OCI-LY7 (cell line): Measurements from ENCODE around the gene GRIN3B. TPM values are rescaled to one million over a fixed set of nuclear protein-coding genes. Genes with fewer than 3 reads are reported as not detected.

ENCODE experiments used
- BruUV-seq: library from RNA; stranded (reverse); fragments of 400-500 nt; replicated peaks from 2 replicates; lab custom pipeline; 2021; lab: Mats Ljungman, UMichigan
- CTCF ChIA-PET: fragments of 300-600 bp; sonication (Branson Sonifier 250); formaldehyde crosslinking; loops from one replicate; lab custom pipeline; 2022; ENCODE audit warnings: antibody characterized with exemption; ENCODE audit not compliant: unreplicated experiment; lab: Charles Lee
- POLR2A ChIA-PET: fragments of 300-600 bp; sonication (Branson Sonifier 250); formaldehyde crosslinking; loops from one replicate; lab custom pipeline; 2022; ENCODE audit warnings: antibody characterized with exemption; lab: Charles Lee
- DNase-seq: peaks from one replicate; pipeline ENCODE4 v3.0.0-alpha.2; 2015; ENCODE audit warnings: low spot score
- H2AFZ ChIP-seq: fragments of 200-600 bp; sonication (generic), shearing (Covaris generic); 2 replicates; pipeline ENCODE4 v1.6.1; 2014; ENCODE audit warnings: mild to moderate bottlenecking, antibody characterized with exemption, low read length, moderate library complexity
- H3K27ac ChIP-seq: fragments of 200-600 bp; sonication (generic); 2 replicates; pipeline ENCODE4 v1.5.1; 2014; ENCODE audit warnings: mixed run types, low read depth, mild to moderate bottlenecking, moderate library complexity, low read length, inconsistent platforms; ENCODE audit not compliant: poor library complexity, severe bottlenecking
- H3K36me3 ChIP-seq: fragments of 200-600 bp; sonication (generic); 2 replicates; pipeline ENCODE4 v1.6.1; 2014; ENCODE audit warnings: mild to moderate bottlenecking, antibody characterized with exemption, low read length, moderate library complexity, mixed read lengths; ENCODE audit not compliant: insufficient read depth
- H3K4me1 ChIP-seq: fragments of 200-600 bp; sonication (generic); 2 replicates; pipeline ENCODE4 v1.5.1; 2014; ENCODE audit warnings: mild to moderate bottlenecking, low read length; ENCODE audit not compliant: insufficient read depth, poor library complexity, severe bottlenecking
- H3K4me2 ChIP-seq: fragments of 200-600 bp; sonication (generic); 2 replicates; pipeline ENCODE4 v1.6.1; 2014; ENCODE audit warnings: mild to moderate bottlenecking, low read length
- H3K4me3 ChIP-seq: fragments of 200-600 bp; sonication (generic); 2 replicates; pipeline ENCODE4 v1.5.1; 2014; ENCODE audit warnings: mild to moderate bottlenecking, low read depth, low read length; ENCODE audit not compliant: poor library complexity, severe bottlenecking
- H3K79me2 ChIP-seq: fragments of 200-600 bp; sonication (generic); 2 replicates; pipeline ENCODE4 v1.6.1; 2016; ENCODE audit warnings: low read depth, mild to moderate bottlenecking, low read length, moderate library complexity, mixed read lengths; ENCODE audit not compliant: insufficient read depth
- H3K9me2 ChIP-seq: fragments of 200-600 bp; sonication (generic); 2 replicates; pipeline ENCODE4 v1.6.1; 2016; ENCODE audit warnings: mild to moderate bottlenecking, low read length, mixed read lengths; ENCODE audit not compliant: insufficient read depth
- H3K9me3 ChIP-seq: fragments of 200-600 bp; sonication (generic); 2 replicates; pipeline ENCODE4 v1.6.1; 2014; ENCODE audit warnings: mild to moderate bottlenecking, mixed run types, low read length, mixed read lengths
- H4K20me1 ChIP-seq: fragments of 200-600 bp; sonication (generic); 2 replicates; pipeline ENCODE4 v1.6.1; 2014; ENCODE audit warnings: mild to moderate bottlenecking, antibody characterized with exemption, low read length, moderate library complexity, mixed read lengths; ENCODE audit not compliant: insufficient read depth
- CTCF ChIP-seq: fragments of 200-600 bp; sonication (generic); conservative IDR thresholded peaks from 2 replicates; pipeline ENCODE4 v1.5.1; 2014; ENCODE audit warnings: mild to moderate bottlenecking, antibody characterized with exemption, low read length, moderate library complexity, mixed read lengths
- EZH2phosphoT487 ChIP-seq: fragments of 200-600 bp; sonication (generic); IDR thresholded peaks from 2 replicates; pipeline ENCODE4 v1.6.1; 2018; ENCODE audit warnings: low read depth, borderline replicate concordance, mild to moderate bottlenecking, mixed run types, antibody characterized with exemption, low read length, moderate library complexity, mixed read lengths
- intact Hi-C: fragments of 100-400 bp; cut with micrococcal nuclease; formaldehyde crosslinking; loops from one replicate; pipeline ENCODE4 v1.10.0; 2022; ENCODE audit not compliant: unreplicated experiment
- total RNA-seq, 2 experiments: library from RNA; depleted of rRNA in 1 of 2; stranded (reverse); fragments of >200 nt in 1 of 2; shearing (Covaris generic) in 1 of 2; gene quantifications; 2 replicates each; pipeline ENCODE4 v1.2.3, GENCODE V29; 2014 to 2022

Gene GRIN3B
- total RNA-seq, 2 experiments from 2014 or later, result not detected

- Histone ChIP-seq H3K9me2 (no peaks in the 10 kb centered on the region), H4K20me1 (peaks cover 10% of the 10 kb centered on the region), H3K4me1 (peaks cover 37% of the 10 kb centered on the region), H3K36me3 (peaks cover 79% of the 10 kb centered on the region), H3K4me3 (no peak overlapping the region), H3K4me2 (peak overlapping the region; percentile 94; the same call in 1 of the 2 replicates), H3K9me3 (no peaks in the 10 kb centered on the region), H3K27ac (no peak overlapping the region), H3K79me2 (peaks cover 62% of the 10 kb centered on the region), H2AFZ (no peak overlapping the region)
- ChIA-PET POLR2A (no interaction called here), CTCF (no interaction called here)
- no TSS peak for BruUV-seq
- intact Hi-C loops, result no loop called here
- no peak for DNase-seq
- TF ChIP-seq EZH2phosphoT487 (no peak), CTCF (no peak)
Observed at GRCh38 chr19:1016647-1017114, 16.5 kb downstream of the GRIN3B start.

GRCh38 chr19:1017115-1017905, 17.1 kb downstream of the GRIN3B start:
- BruUV-seq, result no TSS peak
- POLR2A ChIA-PET, result interaction anchor here (0.6 kb wide), 1 partner anchor 14 kb away, joined by 3 read pairs; no protein-coding TSS in a partner anchor
- CTCF ChIA-PET, result no interaction called here
- H2AFZ ChIP-seq, result no peak overlapping the region
- H3K4me1 ChIP-seq, result peaks cover 42% of the 10 kb centered on the region
- intact Hi-C loops, result no loop called here
- no peak for DNase-seq
- TF ChIP-seq EZH2phosphoT487 (no peak), CTCF (no peak)
- no peaks in the 10 kb centered on the region for H3K9me2 ChIP-seq
- H3K4me3 ChIP-seq, result peak overlapping the region; percentile 15
- peak overlapping the region; percentile 94 for H3K4me2 ChIP-seq
- H3K36me3 ChIP-seq, result peaks cover 72% of the 10 kb centered on the region
- peaks cover 62% of the 10 kb centered on the region for H3K79me2 ChIP-seq
- no peak overlapping the region for H3K27ac ChIP-seq
- no peaks in the 10 kb centered on the region for H3K9me3 ChIP-seq
- H4K20me1 ChIP-seq, result peaks cover 10% of the 10 kb centered on the region

GRCh38 chr19:1017906-1018305, 17.7 kb downstream of the GRIN3B start:
- ChIA-PET POLR2A (interaction anchor here (0.6 kb wide), 1 partner anchor 15 kb away, joined by 3 read pairs; no protein-coding TSS in a partner anchor), CTCF (no interaction called here)
- Histone ChIP-seq H3K4me1 (peaks cover 48% of the 10 kb centered on the region), H3K9me2 (no peaks in the 10 kb centered on the region), H3K4me3 (peak overlapping the region; percentile 15), H4K20me1 (peaks cover 10% of the 10 kb centered on the region), H3K27ac (no peak overlapping the region), H3K4me2 (peak overlapping the region; percentile 94), H2AFZ (no peak overlapping the region), H3K36me3 (peaks cover 66% of the 10 kb centered on the region), H3K9me3 (no peaks in the 10 kb centered on the region), H3K79me2 (peaks cover 62% of the 10 kb centered on the region)
- BruUV-seq, result no TSS peak
- DNase-seq, result no peak
- intact Hi-C loops, result no loop called here
- TF ChIP-seq CTCF, result no peak
- TF ChIP-seq EZH2phosphoT487, result no peak
